ENCODE data around the gene ITPR3.

The ITPR3 gene

DNA sequence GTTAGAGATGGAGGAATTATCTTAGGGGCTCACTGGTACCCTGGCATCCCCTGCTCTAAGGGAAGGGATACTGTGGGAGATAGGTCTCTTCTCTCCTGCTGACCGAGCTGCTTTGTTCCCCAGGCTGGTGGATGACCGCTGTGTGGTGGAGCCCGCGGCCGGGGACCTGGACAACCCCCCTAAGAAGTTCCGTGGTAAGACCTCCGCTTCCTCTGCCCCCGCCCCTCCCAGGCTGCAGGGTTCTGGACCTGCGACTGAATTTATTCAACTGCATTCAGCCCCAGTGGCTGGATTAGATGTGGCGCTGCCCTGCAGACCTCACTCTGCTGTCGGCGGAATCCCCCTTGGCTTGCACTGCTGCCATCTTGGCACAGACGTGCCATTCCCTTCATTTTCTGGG is 19.2 kb downstream of the ITPR3 start:
- DNase-seq, result no peak

DNA sequence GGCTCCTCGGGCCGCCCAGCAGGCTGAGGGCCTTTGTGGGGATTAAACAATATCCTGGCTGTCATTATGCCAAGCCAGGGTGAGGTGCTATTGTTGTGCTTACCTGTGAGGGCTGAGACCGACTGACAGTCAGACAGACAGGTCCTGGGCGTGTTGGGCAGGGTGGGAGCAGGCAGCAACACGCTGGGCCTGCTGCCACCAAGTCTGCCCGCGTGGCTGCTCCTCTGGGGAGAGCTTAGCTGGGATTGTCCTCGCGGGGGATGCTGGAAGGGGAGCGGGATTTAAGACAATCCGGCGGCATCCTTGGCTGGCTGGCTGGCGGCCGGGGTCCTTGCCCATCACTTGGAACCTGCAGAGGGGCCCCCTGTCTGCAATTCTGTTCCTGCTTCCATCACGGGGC is 20.0 kb downstream of the ITPR3 start:
- no peak for DNase-seq

DNA sequence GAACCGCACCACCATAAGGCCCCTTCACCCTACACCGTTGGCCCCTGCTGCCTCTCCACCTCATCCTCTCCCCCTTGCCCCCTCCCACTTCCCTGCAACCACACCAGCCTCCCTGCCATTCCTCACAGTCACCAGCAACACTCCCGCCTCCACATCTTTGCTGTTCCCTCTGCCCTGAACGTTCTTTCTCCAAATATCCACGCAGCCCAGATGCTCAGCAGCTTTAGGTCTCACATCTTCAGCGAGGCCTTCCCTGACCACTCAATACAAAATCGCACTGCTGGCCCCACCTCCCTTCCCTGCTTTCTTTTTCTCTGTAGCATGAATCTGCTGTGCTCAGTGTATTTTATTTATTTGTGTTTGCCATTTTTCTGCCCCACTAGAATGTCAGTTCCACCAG is 20.5 kb downstream of the ITPR3 start:
- DNase-seq, result no peak

DNA sequence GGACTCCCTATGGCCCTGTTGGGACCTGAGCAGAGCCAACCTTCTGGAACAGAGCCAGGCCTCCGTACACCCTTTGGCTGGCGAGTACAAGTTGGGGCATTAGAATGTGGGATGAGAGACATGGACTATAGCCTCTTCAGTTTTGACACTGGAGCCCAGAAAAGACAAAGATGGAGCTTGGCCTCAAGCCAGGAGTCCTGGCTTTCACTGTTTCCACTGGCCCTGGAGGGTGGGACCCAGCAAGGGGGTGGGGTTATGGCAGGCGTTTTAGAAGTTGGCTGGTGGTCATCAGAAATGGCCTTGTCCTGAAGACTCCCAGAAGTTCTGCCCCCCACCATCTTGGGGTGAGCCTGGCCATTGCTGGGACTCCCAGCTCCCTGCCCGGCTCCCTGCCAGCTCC is 21.8 kb downstream of the ITPR3 start:
- DNase-seq, result no peak

DNA sequence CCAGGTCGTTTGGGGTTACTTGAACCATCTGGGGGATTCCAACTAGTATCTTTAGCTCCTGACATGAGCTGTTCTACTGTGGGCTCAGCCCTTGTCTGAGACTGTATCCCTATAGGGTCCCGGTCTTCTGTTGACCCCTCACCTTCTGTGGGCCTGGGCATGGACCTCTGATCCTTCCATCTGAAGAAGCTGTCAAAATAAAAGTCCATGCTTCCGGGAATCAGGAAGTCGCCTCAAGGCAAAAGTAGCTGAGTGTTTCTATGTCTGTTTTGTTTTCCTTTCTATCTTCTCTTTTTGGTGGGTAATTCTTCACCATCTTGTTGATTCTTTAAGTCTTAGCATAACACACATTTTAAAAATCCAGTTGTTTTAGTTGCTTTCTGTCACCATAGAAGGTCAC is 30.3 kb downstream of the ITPR3 start:
- DNase-seq, result no peak

DNA sequence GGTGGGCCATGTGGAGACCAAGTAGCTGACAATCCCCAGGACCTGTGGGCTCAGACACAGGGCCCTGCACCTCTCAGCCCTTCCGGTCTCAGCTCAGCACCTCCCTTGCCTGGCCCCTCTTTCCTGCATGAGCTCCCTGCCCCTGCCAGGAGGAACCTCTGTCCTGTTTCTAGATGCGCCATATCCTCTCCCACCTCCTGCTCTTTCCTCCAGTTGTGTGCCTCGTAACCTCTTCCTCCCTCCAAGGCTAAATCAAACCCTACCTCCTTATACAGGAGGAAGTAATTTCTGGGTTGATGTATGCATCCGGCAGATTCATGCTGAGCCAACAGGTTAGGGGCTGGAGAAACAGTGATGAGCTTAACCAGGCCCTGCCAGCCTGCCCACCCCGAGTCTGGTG is 30.9 kb downstream of the ITPR3 start:
- DNase-seq, result no peak

DNA sequence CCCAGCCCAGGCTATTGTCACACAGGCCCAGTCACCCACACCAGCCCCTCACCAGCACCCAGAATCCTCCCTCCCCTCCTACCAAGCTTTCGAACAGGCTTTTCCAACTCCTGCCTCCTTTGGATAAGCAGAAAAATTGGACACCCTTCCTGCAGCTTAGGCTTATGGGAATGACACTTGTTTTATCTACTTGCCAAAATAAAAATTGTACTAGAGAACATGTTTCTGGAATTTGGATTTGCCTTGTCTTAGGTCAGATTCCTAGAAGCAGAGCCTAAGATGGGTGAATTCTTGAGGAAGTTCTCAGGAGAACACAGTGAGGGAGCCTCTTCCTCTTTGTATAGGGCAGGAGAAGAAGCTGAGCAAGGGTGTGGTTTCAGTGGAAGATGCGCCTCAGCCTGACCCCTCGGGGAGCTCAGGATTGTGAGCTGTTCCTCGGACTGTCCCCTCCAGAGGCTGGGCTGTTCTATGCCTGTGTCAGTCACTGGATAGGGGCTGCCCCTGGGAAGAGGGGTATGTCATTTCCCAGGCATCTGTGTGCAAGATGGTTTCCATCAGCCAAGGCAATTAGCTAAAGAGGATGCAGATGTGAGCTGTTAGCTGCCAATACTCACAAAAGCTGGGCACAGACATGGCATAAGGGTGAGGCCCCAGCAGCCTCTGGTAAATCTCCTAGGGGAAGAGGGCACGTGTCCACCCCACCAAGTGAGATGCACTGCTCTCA is 33.9 kb downstream of the ITPR3 start:
- DNase-seq, result no peak

DNA sequence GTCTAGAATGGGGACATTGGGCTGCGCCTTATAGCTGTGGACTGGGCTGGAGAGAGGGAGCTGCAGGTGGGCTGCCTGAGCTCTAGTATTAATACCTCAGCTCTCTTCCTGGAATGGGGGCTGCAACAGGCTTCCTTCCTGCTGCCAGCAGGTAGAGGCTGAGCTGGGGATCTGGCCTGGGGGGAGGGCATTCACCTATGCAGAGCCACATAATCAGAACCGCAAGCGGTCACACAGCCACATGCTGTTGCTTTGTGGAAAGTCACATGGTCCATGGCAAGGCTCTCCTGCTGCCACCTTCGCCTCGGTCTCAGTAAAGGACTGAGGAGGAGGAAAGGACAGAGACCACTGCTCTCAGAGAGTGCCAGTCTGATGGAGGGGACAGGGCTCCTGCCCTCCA is 35.7 kb downstream of the ITPR3 start:
- DNase-seq, result no peak

DNA sequence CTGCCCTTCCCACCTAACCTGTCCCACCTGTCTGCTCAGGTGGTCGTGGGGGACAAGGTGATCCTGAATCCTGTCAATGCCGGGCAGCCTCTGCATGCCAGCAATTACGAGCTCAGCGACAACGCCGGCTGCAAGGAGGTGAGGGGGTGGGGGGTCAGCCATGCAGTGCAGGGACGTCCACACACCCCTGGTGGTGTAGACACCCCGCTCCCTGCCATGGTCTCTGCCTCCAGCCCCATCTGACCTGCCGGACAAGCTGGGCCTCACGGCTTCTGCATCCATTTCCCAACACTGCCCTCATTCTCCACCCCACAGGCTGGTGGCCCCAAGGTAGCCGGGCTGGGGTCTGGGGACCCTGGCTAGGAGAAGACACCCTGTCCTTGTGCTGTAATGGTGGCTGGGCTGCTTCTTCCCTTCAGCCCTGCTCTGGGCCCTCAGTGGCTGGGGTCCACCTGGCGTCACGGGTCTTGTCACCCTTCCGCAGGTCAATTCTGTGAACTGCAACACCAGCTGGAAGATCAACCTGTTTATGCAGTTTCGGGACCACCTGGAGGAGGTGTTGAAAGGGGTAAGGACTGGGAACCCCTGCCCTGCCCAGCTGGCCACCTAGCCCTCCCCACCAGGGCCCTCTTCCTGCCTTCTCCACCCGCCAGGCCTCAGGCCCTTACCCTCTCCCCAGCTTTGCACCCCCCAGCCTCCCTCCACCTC is 38.0 kb downstream of the ITPR3 start:
- DNase-seq, result no peak

DNA sequence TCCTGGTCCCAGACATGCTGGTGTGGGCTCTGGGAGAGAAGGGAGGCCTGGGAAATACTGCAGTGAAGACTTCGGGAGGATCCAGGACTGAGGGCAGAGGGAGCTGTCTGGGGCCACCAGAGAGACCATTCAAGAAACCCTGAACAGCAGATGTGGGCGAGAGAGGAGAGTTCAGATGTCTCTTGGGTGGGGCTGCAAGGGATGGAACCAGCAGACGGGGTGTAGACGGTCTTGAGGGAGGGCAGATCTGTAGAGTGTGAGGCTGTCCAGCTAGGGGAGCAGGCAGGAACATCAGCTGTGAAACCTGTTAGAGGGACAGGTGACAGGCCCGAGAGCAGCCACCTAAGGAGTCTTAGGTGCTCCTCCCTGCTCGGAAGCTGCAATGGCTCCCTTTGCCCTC is 38.9 kb downstream of the ITPR3 start:
- no peak for DNase-seq

DNA sequence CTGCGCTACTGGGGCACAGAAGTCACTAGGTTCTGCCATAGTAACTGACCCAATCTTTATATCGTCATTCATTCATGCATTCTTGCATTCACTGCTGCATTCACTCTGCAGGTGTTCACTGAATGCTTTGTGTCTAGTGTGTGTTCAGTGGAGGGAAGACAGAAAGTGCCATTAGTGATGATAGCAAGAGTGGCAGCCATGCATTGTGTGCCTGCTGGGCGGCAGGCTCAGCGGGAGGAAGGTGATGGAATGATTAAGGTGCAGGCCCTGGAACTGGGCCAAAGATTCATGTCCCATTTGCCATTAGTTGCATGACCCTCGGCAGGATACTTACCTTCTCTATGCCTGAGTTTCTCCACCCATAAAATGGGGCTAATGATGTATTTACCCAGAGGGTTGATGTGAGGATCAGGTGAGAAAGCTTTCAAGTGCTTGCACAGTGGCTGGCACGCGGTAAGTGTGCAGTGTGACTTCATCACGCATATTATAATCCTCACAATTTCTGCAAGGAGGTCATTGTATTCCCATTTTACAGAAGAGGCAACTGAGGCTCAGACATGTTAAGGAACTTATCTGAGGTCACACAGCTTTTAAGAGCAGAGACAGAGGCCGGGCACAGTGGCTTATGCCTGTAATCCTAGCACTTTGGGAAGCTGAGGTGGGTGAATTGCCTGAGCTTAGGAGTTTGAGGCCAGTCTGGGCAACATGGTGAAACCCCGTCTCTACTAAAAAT is 40.1 kb downstream of the ITPR3 start:
- DNase-seq, result no peak

DNA sequence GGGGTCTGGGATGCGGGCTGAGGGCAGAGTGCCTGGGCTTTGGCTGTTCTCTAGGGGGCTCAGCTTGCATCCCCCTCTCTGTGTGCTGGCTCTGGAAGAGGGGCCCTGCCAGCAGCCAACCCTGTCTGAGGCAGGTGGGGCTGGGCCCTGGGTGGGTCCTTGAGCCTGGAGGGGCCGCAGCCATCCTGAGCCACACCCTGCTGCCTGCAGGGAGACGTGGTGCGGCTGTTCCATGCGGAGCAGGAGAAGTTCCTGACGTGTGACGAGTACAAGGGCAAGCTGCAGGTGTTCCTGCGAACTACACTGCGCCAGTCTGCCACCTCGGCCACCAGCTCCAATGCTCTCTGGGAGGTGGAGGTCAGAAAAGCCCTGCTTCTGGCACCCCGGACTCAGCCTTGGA is 41.2 kb downstream of the ITPR3 start:
- no peak for DNase-seq

DNA sequence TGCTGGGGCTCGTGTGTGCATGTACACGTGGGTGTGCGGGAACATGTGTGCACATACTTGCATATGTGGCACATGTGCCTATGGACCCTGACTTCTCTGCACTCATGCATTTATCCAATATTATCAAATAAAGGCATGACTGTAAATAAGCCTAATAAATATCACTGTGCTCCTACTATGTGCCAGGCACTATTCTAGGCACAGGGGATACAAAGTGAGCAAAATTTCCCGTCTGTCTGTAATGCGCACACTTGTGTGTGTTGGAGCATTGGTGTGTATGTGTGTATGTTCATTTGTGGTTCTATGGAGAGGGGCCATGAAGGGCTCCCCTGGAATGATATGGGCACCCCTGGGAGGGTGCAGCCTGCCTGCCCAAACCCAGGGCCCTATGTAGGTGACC is 41.9 kb downstream of the ITPR3 start:
- DNase-seq, result no peak

DNA sequence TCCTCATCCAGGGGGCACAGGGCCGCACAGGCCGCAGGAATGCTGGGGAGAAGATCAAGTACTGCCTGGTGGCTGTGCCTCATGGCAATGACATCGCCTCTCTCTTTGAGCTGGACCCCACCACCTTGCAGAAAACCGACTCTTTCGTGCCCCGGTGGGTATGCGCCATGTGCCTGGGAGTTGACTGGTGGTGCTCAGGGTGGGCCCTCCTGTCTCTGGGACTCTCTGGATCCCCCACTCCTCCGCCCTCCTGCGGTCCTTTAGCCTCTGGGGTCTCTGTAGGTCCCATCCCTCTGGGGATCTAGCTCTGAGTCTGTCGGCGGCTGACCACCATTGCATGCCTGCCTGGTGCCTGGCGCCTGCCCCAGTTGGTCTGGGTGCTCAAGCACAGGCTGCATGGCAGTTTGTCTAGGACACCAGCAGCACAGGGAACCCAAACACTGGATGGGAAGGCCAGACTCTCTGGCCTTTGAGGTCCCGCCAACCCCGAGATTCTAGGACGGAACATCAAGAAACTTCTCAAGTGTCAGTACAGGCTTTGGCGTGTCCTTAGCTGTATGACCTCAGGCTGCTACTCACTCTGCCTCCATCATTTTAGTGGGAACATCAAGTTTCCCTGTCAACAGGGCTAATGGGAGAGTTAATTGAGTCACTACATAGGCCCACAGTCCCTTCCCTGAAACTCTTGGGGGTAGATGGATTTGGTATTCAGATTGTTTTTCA is 42.8 kb downstream of the ITPR3 start:
- no peak for DNase-seq

DNA sequence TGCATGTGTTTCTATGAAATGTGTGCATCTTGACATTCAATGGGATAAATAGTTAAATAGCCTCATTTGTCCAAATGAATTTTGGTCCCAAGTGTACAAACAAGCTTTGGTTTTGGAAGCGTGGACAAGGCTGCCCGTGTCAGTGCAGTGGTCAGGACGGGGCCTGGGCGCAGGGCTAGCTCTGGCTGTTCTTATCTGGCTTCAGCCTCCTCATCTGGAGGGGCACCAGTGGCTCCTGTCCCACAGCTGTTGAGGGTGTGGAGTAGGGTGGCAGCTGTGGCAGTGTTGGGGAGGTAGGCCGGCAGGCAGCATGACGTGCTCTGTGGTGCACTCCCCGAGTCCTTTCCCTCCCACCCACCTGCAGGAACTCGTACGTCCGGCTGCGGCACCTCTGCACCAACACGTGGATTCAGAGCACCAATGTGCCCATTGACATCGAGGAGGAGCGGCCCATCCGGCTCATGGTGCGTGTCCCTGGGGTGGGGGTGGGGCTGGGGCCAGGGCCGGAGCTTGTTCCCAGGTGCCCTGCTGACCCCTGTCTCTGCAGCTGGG is 43.5 kb downstream of the ITPR3 start:
- DNase-seq, result no peak

DNA sequence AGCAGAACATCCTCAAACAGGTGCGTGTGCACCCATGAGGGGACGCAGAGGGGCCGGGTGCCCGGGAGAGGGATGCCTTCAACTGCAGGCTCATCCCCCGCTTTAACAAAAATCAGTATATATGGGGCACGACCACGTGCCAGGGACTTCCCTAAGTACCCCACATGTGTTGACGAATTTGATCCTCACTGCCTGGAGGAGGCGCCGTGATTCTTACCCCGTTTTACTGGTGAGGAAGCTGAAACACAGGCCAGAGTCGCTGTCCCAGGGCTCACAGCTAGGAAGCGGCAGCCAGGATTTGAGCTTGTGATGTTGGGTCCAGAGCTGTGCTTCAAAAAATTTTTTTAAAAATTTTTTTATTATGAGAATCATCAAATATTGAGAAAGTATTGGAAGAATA is 44.8 kb downstream of the ITPR3 start:
- DNase-seq, result no peak

DNA sequence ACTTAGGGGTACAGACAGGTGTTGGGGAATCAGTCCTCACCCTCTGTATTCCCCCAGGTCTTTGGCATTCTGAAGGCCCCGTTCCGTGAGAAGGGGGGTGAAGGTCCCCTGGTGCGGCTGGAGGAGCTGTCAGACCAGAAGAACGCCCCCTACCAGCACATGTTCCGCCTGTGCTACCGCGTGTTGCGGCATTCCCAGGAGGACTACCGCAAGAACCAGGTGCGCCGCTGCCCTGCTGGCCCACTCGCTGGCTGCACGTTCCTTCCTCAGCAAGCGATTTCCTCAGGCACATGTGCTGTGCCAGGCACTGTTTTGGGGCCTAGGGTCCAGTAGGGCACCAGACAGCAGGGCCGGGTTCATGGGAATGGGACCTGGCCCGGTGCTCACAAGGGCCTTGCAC is 46.0 kb downstream of the ITPR3 start:
- DNase-seq, result no peak

DNA sequence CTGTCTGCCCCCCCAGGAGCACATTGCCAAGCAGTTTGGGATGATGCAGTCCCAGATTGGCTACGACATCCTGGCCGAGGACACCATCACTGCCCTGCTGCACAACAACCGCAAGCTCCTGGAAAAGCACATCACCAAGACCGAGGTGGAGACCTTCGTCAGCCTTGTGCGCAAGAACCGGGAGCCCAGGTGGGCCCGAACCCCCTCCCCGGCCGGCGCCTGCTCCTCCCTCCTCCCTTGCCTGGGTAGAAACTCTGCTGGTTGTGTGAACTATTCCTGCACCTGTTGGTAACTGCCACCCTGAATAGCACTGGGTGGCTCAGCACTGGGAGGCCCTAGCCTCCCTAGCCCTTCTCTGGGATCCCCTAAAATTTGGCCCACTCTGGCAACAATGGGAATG is 46.7 kb downstream of the ITPR3 start:
- DNase-seq, result no peak

DNA sequence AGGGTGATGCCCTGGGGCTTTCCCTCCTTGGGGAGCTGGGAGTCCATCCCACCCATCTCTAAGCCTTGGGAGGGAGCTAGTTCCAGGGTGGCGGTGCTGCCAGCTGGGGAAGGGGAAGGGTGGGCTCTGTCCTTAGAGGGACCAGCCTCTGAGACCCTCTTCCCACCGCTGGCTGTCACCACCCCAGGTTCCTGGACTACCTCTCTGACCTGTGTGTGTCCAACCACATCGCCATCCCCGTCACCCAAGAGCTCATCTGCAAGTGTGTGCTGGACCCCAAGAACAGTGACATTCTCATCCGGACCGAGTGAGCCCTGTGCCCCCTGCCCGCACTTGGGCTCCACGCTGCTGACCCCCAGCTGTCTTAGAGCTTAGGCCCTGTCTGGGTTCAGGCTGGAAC is 47.2 kb downstream of the ITPR3 start:
- no peak for DNase-seq

DNA sequence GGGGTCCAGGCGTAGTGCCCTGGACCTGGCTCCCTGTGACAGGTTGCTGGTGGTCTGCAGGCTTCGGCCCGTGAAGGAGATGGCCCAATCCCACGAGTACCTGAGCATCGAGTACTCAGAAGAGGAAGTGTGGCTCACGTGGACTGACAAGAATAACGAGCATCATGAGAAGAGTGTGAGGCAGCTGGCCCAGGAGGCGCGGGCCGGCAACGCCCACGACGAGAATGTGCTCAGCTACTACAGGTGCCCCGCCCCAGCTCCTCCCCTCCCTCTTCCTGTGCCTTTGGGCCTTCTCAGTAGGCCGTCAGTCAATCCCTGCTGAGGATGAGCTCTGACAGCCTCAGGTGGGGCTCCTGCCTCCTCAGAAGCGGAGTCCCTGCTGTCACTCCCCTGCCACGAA is 47.8 kb downstream of the ITPR3 start:
- peak; percentile 56 for DNase-seq

DNA sequence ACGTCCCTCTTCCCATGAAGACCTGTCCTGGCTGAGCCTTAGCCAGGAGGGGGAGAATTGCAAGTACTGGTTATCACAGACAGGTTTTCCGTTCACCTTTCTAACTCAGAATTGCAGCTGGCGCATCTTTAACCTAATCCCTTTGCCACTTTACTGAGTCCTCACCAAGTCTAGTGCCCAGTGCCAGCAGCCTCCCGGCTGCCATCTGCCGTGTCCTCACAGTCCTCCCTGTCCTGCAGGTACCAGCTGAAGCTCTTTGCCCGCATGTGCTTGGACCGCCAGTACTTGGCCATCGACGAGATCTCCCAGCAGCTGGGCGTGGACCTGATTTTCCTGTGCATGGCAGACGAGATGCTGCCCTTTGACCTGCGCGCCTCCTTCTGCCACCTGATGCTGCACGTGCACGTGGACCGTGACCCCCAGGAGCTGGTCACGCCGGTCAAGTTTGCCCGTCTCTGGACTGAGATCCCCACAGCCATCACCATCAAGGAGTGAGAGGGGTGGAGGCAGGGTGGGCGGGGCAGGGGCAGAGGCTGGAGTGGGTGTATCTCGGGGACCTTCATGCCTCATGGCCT is 49.1 kb downstream of the ITPR3 start:
- no peak for DNase-seq

DNA sequence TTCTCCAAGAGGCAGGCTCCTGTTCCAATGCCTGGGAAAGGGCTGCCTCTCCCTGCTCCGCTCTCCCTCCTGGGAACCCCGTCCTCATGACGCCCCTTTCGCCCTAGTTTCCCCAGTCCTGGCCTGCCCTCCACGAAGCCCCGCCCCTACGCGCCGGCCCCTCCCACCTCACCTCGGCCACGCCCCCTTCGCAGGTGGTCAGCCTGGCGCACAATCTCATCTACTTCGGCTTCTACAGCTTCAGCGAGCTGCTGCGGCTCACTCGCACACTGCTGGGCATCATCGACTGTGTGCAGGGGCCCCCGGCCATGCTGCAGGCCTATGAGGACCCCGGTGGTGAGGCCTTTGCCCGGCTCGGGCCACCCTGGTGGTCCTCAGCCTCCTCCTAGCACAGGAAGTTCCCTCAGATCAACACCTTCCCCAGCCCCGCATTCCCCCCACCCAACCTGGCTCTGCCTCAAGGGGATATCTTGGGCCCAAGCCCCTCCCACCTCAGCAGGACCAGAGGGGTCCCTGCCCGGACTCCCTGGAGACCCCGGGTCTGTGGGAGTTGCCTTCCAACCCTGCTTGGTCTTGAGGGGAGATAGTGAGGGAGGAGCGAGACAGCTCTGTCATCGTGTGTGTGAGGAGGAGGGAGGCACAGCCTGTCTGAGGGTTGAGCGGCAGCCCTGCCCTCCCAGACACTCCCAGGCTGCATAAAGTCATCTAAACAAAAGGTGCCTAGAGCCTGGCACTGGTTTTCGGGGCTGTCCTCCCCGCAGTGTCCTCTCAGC is 50.0 kb downstream of the ITPR3 start:
- no peak for DNase-seq
